GM19240 (cell line): Measurements from ENCODE around the gene HOTAIR.

Source experiments
- DNase-seq: peaks from one replicate; pipeline ENCODE4 v3.0.0; 2011; ENCODE audit warnings: low spot score; ENCODE audit not compliant: insufficient read length

Gene HOTAIR

DNA sequence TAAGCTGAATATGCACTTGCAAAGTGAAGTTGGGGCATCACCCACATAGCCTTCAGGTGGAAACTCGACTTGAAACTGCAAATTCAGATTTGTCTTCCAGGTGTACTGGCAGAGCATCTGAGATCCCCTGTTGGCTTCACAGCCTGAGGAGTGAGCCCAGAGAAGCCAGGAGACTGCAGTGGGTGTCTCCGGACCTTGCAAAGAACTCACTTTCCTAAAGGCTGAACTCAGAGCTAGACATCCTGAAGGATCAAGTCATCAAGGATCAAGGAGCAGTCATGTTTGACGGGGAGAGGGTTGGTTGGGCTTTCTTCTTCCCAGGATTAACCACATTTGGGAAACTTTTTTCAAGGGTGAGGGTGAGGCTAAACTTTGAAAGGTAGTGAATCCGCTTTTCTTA, 45.2 kb downstream of the HOTAIR start:
- no peak for DNase-seq

DNA sequence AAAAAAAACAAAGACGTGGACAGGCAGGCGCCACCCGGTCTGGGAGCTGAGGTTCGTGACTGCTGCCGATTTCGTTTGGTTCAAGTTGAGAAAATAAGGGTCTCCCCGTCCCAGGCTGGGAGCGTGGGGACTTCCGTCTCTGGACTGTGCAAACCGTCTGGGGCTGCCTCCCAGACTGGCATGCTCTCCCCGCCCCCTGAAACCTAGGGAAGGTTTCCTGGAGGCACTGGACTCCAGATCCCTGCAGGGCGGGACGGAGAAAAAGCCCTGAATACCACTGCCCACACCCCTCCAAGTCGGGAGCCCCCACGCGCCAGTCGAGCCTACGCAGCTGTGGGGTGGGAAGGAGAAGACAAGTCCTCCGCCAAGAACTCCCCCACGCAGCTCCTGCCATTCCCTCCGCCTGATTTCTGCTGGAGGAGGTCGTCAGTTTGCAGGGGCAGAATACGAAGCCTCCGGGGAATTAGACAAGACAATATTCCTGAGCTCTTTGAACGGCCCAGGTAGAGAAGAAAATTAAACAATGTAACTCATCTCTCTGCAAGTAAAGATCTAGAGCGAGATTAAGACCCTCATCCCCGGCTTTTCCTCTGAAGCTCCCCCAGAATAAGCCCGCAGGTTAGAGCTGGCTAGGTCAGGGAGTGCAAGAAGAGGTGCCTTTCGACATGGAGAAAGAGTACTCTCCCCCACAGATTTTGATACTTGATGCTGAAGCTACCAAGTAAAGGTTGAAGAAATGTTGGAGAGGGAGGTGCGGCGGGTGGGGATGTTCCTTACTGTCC, 46.5 kb downstream of the HOTAIR start:
- no peak for DNase-seq

DNA sequence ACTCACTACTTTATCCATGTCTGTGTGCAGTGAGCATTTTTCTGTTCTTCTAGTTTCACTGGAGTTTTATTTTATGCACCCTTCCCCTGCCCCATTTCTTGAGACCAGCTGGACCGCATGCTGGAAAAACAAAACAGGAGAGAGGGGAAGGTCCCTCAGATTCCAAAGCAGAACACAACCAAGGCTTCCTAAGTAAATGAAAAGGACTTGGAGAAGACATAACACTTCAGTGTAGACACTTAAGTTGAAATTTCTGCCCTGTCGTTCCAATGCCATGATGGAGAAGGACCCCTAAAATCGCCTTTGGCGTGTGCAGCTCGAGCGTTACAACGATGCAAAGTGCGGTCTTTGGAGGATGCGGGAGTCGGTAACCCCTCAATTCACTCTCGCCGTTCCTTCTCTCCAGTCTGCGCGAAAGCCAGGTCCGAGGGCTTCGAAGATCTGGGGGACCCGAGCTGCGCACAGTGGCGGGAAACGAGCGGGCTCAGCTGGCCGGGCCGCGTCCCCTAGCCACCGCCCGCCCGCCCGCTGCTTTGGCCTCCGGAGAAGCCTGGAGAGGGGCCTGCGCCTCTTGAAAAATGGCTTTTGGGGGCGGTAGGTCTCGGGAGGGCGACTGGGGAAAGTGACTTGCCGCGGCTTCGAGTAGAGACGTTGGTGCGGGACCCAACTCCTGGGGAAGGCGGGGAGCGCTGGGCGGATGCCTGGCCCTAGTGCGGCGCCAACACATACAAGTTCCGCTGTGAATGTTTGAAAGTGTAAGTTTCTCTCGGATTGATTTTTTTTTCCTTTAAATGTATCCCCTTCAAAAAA, 47.3 kb downstream of the HOTAIR start:
- DNase-seq: no peak

DNA sequence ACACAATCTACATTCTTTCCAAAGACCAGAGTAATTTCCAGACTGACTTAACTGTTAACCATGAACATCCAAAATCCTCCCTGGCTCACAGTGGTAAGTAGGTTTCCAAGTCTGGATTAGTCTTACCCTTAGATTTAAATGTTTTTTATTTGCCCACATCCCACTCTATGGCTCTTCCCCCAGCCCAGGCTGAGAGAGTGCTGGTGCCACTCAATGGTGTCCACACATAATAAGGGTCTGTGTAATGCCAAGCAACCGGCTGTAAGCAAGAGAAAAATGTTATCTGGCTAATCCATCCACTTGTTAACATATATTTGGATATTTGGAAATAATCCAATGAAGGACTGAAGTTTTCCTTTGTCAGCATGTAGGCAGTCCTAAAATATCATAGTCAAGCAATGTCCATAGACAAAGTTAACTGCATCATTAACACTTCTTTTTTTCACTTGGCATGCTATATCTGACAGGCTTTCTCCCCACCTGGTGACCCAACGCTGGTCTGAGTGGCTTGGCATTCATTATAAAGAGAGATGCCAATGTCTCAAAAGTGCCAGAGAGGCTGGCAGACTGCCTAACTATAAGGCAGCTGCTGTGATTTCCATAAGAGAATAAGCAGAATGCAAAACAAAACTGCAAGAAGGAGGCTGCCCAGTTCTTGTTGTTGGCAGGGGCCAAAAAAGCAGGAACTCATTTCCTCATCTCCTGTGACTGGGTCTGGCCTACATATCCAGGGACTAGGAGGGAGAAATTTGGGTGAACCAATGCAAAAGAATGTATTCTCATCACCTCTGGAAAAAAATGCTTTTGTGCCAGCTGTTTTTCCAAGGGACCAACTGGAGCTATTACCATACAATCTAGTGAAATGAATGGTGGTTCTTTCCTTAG, 50.0 kb downstream of the HOTAIR start:
- DNase-seq: no peak

DNA sequence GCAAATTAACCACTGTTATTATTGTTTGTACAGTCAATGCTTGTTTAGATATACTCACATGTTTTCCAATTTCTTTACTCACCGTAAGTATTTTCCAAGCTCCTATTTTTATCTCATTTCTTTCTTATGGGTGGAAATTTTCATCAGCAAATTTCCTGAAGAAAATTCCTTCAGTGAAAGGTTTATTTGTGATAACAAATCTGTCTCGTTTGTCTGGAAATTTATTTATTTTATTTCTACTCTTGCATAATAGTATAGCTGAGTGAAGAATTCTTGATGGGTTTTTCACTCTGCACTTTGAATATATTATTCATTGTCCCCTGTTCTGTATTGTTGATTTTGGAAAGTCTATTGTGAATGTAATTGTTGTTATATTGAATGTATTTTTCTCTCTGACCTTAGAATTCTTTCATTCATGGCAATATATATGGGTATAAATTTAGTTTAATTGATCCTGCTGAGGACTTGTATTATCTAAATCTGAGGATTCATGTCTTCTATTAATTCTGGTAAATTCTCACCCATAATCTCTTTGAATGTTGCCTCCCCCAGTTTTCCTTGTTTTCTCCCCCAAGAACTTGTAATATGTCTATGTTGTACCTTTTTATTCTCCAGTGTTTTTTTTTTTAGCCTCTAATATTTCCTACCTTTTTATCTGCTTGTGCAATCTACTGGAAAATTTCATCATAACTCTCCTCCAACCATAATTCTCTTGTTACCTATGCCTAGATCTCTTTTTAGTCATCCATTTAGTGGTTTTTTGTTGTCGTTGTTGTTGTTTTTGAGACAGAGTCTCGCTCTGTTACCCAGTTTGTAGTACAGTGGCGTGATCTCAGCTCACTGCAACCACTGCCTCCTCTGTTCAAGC, 57.7 kb downstream of the HOTAIR start:
- DNase-seq: no peak
